Measurements from ENCODE around the gene PHF21A.

The PHF21A gene

DNA sequence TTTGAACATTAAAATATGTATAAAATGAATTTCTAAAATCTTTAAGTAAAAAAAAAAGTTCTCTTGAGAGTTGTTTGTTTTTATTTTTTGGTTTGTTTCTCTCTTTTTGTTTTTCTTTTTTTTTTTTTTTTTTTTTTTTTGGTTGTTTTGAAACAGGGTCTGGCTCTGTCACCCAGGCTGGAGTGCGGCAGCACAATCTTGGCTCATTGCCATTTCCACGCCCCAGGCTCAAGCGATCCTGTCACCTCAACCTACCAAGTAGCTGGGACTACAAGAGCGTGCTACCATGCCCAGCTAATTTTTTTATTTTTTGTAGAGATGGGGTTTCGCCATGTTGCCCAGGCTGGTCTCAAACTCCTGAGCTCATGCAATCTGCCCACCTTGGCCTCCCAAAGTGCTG lies 139.4 kb downstream of the PHF21A start:
- DNase-seq = peak; percentile 30

DNA sequence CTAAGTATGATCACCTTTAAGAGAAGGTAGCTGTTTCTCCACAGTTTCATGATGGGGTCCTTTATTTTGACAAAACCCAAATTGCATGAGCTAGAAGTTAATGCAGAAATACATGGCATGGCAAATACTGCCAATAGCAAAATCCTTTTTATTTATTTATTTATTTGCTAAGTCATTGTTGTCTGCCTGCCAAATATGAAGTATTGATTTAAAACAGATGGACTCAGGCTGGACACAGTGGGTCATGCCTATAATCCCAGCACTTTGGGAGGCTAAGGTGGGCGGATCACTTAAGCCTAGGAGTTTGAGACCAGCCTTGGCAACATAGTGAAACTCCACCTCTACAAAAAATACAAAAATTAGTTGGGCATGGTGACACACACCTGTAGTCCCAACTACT lies 146.4 kb downstream of the PHF21A start:
- no peak for DNase-seq

DNA sequence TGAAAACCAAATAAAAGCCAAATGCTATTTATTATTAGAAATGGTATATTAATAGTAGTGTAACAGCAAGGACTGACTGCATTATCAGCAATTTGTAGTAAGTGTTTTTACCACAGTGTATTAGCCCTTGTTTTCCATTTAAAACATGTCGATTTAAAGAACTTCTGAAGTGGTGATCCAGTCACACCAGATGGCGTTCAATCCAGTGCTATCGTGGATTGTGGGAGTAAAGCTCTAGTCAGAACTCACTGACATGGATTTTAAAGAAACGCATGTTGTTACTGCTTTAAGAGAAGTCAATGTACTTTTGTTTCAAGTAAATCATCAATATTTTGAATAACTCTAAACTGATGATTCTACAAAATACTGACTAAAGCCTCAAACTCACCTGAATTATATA lies 147.7 kb downstream of the PHF21A start:
- no peak for DNase-seq

DNA sequence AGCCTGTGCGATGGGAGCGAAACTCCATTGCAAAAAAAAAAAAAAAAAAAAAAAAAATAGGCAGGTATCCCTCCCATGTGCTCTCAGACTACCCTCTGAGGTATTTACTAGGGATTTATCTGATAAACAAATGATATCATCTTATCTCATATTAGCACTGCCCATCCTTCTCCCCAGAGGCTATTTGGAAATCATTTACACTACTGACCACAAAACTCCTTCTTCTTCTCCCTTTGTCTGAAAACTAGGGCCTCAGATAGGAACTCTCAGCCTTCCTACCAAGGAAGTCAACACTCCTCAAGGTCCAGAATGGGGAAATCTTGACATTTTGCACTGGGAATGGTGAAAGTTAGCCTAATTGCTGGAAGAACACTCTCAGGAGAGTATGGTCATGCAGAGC lies 152.4 kb downstream of the PHF21A start:
- no peak for DNase-seq

- no peak for DNase-seq
These were observed 153.7 kb downstream of the PHF21A start for GRCh38 chr11:45967506-45967905.

GRCh38 chr11:45964911-45965389 lies 156.3 kb downstream of the PHF21A start:
- DNase-seq = peak; percentile 61

DNA sequence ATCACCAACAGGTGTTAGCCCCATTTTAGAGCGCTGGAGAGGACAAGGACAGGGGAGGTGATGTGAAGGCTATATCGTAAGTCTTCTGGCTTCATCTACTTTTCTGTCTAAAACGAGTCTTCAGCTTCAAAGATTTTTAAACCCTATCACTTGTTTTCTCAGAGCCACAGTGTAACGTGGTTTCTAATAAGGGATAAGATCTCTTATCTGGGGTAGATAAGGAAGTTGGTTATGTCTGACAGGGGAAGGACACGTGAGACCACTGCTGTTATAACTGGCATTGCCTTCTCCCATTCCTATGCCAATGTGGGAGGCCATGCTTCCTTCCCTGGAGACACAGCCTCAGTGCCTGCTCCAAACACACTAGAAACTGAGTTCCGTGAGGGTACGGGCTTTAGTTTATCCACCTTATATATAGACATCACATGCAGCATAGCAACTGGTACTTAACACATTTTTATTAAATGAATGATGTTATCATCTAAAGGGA lies 159.5 kb downstream of the PHF21A start:
- DNase-seq = no peak

DNA sequence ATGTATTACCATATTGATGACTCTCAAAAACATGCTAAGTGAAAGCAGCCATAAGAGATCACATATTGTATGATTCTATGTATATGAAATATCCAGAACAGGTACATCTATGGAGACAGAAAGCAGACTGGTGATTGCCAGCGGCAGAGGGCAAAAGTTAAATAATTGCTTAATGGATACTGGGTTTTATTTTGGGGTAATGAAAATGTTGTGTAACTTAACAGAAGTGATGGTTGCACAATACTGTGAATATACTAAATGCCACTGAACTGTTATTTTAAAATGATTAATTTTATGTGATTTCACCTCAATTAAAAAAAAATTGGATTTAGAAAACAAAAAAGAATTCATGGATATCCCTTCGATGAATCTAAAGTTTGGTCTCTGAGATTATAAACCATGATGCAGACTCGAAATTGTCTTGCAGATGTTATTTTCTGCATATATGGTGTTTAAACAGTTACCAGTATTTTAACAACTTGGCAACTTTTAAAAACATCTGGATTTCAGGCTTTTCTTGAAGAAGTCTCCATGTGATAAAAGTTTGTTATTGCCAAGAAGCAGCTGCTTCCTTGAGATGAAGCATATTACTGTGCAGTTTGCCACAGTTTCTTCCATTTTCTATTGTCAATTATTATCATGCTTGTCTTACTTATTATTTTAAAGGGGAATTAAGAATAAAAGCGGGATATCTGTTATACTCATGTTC lies 160.7 kb downstream of the PHF21A start:
- DNase-seq = no peak

- no peak for DNase-seq
These were observed 161.4 kb downstream of the PHF21A start for GRCh38 chr11:45959851-45960250.

- no peak for DNase-seq
These were observed 171.3 kb downstream of the PHF21A start for GRCh38 chr11:45949992-45950407.

GRCh38 chr11:45948356-45948755 lies 172.9 kb downstream of the PHF21A start:
- no peak for DNase-seq

DNA sequence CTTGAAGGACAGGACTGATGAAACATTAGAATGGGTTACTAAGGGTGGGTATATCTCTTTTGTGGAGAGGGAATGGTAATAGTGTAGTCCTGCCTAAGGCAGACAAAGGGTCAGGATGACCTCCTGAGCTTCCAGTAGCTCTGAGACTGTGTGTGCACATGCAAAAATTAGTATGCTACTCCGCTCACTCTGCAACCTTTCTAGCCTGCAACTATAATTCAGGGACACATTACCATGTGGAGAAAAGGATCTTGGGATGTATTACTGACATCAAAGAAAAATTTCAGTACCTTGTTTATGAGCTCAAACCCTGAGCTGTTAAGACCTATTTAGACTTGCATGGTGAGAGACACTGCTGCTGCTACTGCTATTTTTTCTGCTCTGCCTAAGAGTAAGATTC lies 173.4 kb downstream of the PHF21A start:
- no peak for DNase-seq

DNA sequence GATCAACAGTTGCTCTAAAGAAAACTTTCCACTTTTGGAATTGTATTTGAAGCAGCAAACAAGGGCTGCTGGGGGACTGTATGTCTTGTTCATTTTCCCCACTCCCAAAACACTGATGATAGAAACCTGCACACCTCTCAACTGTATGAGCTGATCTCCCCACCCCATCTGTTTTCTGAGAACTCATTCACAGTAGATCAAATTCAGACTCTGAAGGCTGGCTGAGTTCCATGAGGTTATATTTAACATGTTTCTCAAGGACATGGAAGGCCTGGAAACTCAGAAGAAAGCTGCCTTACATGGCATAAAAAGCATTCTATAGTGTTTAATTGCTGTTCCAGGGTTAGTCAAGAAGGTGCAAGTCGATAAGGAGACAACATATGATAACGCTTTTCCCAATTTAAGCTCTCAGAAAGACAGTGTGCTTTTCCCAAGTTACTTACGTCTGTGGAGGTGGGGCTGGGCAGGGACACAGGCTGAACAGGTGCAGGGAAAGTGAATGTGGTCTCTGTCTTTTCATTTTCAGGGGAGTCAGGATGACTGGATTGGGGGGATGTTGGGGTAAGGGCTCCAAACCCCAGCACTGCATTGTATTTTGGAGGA lies 175.8 kb downstream of the PHF21A start:
- DNase-seq = no peak

GRCh38 chr11:45942381-45942780 lies 178.9 kb downstream of the PHF21A start:
- no peak for DNase-seq

GRCh38 chr11:45941285-45941684 lies 180.0 kb downstream of the PHF21A start:
- no peak for DNase-seq

DNA sequence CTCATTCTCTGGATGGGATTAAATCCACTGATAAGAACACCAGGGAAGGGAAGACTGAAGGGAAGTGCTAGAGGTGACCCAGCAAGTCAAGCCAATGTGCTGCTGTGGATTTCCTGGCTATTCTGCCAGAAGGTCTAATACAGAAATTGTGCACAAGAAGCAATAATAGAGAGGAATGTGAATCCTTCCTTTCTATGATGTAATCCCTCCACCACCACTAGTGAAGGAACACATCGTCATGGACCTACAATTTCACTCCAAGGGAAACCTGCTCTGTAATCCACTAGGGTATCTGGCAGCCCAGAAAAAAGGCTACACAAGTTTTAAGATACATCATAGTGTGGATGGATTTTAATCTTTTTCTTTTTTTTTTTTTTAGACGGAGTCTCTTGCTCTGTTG lies 181.4 kb downstream of the PHF21A start:
- DNase-seq = no peak

- no peak for DNase-seq
These were observed 183.3 kb downstream of the PHF21A start for GRCh38 chr11:45937916-45938315.

GRCh38 chr11:45936511-45937054 lies 184.7 kb downstream of the PHF21A start:
- DNase-seq = no peak

DNA sequence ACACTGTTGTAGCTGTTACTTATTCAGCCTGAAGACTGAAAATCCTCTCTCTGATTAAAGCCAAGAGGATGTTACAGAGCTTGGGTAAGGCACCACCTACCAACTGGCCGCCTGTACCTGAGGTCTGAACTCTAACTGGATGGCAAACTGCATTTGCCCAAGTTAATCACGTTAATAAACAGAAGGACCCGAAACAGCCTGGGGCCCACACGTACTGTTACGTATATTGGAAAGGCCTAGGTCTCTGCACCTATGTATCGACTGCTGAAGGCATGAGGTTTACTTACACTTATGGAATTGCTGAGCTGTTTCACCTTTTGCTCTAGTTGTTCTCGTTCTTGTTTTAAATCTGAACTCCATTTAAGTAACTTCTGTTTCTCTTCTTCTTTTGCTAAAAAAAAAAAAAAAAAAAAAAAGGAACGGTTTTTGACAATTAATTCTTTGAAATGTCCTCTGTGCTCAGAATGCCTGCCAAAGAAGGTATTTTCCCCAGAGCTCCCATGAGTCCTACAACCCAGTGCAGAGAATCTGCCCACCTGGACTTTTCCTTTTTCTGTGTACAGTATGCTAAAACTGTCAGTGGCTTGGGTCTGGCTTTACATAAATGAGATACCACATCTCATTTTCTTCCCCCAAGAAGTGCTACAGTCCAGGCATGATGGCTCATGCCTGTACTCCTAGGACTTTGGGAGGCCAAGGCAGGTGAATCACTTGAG lies 185.7 kb downstream of the PHF21A start:
- no peak for DNase-seq

GRCh38 chr11:45934580-45935318 lies 186.5 kb downstream of the PHF21A start:
- DNase-seq = peak; percentile 18

DNA sequence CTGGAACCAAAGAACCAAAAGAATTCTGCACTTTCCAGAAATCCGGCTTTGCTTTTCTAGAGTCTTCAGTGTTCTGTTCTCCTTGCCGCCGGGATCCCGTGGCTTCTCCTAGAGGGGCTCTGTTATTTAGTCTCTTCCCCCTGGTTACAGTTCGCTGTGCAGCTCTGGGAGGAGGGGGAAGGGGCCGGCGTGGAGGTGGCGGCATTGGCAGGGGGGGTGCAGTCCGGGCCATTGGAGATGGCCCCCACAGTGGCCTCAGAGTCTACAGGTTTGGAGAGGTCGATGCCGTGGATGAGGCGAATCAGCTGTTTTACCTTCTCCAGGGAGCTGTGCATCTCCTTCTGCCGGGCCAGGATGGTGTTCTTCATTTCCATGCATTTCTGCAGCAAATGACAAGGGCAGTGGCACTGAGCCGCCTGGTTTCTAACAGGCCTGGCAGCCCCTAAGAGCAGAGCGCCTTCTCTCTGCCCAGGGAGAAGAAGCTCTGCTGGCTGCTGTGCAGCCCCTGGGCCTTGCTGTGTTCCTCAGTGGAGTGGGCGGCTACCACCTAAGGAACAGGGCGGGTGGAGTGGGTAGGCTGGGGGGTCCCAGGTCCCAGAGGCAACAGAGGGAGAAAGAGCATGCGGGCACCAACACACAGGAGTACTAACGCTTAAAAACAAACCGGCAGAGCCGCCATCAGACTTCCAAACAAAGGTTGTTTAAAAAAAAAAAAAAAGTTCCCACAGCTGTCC lies 187.2 kb downstream of the PHF21A start:
- DNase-seq = no peak
